Erythroblast (primary cell): ENCODE measurements around the gene ST6GAL1.
"Not testable (repeated sequence)": the region's sequence is repeated elsewhere in the genome, so short reads cannot be mapped to it uniquely, and the experiment has no call there.

Experiments
- DNase-seq, 2 experiments: peaks; one replicate each; lab custom pipeline; 2025; lab: John Stamatoyannopoulos, UW
- GATA1 ChIP-seq: IDR thresholded peaks from 2 replicates; pipeline ENCODE4 v1.6.1; 2011; ENCODE audit warnings: low read depth, mild to moderate bottlenecking, control low read depth, low read length, moderate library complexity
- POLR2A ChIP-seq: IDR thresholded peaks from 2 replicates; pipeline ENCODE4 v1.6.1; 2011; ENCODE audit warnings: mild to moderate bottlenecking, low read length

The ST6GAL1 gene

DNA sequence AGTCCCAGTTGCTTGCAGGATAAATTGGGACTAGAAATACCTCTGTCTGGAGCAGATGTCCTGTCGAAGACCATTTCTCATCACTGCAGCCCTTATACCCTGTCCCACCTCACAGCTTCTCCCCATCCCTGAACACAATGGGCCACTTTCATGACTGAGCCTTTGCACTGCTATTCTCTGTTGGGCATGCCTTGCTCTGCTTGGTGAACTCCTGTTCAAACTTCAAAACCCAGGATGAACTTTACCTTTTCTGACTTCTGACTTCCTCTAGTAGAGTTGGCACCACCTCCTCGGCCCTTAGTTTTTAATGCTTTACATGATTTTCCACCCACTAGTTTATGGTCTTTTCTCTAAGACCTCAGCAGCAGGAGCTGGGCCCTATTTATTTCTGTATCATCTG lies 48.4 kb downstream of the ST6GAL1 start:
- TF ChIP-seq POLR2A (no peak), GATA1 (no peak)
- no peak for DNase-seq

GRCh38 chr3:186979852-186980251 lies 49.5 kb downstream of the ST6GAL1 start:
- no peak for DNase-seq
- TF ChIP-seq POLR2A (no peak), GATA1 (no peak)

- no peak for DNase-seq
- TF ChIP-seq POLR2A = no peak
- TF ChIP-seq GATA1 = no peak
Observed at GRCh38 chr3:186980989-186981388, 50.7 kb downstream of the ST6GAL1 start.

GRCh38 chr3:186983659-186984058 lies 53.3 kb downstream of the ST6GAL1 start:
- no peak for DNase-seq
- TF ChIP-seq GATA1 = no peak
- TF ChIP-seq POLR2A = no peak

DNA sequence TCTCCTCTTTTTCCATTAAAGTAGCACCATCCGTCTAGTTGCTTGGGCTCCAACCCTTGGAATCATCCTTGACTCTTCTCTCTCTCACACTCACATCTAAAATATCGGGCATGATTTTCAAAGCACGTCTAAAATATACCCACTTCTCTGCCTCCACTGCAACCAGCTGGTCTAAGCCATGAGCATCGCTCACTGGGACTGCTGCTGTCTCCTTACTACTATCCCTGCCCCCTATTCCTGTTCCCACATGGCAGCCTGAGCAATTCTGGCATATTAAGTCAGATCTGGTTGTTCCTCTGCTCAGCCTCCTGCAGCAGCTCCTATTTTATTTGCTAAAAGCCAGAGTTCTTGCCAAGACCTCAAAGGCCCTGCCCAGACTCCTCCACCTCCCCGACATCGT lies 53.7 kb downstream of the ST6GAL1 start:
- TF ChIP-seq GATA1 = no peak
- TF ChIP-seq POLR2A = no peak
- DNase-seq = no peak

DNA sequence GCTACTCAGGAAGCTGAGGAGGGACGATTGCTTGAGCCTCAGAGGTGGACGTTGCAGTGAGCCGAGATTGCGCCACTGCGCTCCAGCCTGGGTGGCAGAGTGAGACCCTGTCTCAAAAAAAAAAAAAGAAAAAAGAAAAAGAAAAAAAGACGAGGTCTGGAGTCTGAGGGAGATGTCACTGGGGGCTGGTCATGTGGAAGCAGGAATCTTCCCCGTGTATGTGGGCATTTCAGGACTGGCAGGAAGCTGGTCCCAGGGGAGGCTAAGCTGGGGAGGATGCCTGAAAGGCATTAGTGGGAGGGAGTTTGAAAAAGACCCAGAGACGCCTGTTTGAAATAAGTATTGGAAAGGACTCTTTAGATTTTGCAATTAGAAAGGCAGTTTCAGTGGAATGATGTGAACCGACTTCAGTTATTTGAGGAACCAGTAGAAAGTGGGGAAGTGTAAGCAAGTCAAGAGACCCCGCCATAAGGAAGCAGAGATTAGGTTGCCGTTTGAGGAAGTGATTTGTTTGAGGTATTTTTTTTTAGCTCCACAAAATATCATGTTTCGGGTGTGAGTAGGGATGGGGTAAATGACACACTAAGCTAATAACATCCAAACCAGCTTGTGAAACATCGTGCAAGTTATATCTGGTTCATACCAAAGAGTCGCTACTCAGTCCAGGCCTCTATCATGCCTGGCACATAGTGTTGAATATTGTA lies 55.5 kb downstream of the ST6GAL1 start:
- no peak for DNase-seq
- TF ChIP-seq GATA1 (no peak), POLR2A (no peak)

DNA sequence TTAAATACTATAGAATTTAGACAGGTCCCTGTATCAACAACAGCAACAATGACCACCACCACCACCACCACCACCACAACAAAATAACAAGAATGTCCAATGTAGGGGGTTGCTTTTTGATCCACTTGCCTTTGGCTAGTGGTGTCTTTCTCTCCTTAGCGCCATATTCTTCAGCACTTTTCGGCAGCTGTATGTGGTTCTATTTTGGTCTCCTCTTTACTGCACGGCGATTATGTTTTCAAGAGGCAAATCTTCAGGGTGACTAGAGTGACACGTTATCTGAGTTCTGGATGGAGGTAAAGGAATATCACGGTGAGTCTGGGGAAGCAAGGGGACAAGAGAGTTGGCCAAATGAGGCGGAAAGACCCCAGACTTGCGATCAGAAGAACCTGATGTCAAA lies 56.1 kb downstream of the ST6GAL1 start:
- no peak for DNase-seq
- TF ChIP-seq GATA1 = no peak
- no peak for TF ChIP-seq POLR2A

GRCh38 chr3:186986816-186987215 lies 56.5 kb downstream of the ST6GAL1 start:
- no peak for TF ChIP-seq GATA1
- TF ChIP-seq POLR2A = no peak
- DNase-seq = no peak

GRCh38 chr3:186988806-186989205 lies 58.5 kb downstream of the ST6GAL1 start:
- DNase-seq = no peak
- TF ChIP-seq POLR2A = no peak

DNA sequence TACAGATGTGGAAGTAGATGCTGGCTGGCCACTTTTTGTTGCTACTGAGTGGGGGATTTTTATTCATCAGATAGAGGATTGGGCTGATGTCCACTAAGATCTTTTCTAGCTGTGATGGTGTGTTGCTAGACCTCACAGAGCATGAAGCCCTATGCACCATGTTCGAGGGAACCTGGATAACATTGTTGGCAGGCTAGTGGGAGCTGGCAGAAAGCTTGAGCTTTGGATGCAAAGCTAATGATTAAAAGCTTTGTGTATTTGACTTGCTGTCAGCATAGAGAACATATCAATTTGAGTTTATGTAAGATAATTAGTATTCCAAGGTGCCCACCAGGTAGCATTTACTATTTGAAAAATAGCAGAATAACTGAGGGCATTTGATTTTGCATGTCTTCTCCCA lies 59.1 kb downstream of the ST6GAL1 start:
- no peak for TF ChIP-seq GATA1
- TF ChIP-seq POLR2A = no peak
- DNase-seq = no peak

GRCh38 chr3:186990277-186990676 lies 60.0 kb downstream of the ST6GAL1 start:
- no peak for DNase-seq

GRCh38 chr3:186990878-186991308 lies 60.6 kb downstream of the ST6GAL1 start:
- TF ChIP-seq GATA1 = no peak
- TF ChIP-seq POLR2A = no peak
- no peak for DNase-seq

More at GRCh38 chr3:186990277-186990676, 60.0 kb downstream of the ST6GAL1 start:
- TF ChIP-seq POLR2A (no peak), GATA1 (no peak)

- no peak for TF ChIP-seq GATA1
- no peak for TF ChIP-seq POLR2A
- no peak for DNase-seq
Observed at GRCh38 chr3:186991470-186991869, 61.1 kb downstream of the ST6GAL1 start.

DNA sequence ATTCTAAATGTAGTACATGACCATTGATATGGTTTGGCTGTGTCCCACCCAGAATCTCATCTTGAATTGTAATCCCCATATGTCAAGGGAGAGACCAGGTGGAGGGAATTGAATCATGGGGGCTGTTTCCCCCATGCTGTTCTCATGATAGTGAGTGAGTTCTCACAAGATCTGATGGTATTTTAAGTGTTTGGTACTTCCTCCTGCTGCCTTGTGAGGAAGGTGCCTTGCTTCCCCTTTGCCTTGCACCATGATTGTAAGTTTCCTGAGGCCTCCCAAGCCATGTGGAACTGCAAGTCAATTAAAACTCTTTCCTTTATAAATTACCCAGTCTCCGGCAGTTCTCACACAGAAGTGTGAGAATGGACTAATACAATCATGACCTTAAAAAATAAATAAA lies 61.8 kb downstream of the ST6GAL1 start:
- DNase-seq = not testable (repeated sequence)

DNA sequence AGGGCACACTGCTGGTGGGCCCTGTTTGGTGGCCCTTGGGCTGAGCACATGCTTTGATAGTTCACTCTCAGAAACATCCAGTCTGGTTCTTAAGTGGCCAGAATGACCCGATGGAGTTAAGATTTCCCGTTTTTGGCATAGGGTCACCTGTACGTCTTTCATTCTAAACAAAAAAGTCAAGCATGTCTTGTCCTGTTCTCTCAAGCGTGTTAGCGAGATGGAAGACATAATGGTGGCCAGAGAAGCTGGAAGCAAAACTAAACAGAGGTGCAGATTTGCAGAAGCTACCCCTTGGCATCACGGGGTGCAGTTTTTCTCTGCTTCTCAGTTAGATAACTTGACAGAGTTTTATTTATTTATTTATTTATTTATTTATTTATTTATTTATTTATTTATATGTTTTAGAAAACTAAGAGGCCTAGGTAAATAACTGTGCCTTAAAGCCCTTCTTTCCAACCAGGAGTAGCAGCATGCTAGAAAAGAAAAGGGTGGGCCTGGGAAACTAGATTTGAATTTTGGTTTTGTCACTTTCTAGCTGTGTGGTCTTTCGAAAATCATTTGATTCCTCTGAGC lies 63.0 kb downstream of the ST6GAL1 start:
- DNase-seq = no peak
- TF ChIP-seq GATA1 = no peak
- TF ChIP-seq POLR2A = no peak
